Glomerular visceral epithelial cell (primary cell): Measurements from ENCODE around the gene PCNT.
A peak's percentile ranks its signal among the peaks of the same experiment; 100 is the strongest.
"Not testable (repeated sequence)": the region's sequence is repeated elsewhere in the genome, so short reads cannot be mapped to it uniquely, and the experiment has no call there.

ENCODE experiments used
- DNase-seq: peaks from one replicate; pipeline ENCODE4 v3.0.0-alpha.2; 2016; ENCODE audit errors: extremely low spot score

The PCNT gene

GRCh38 chr21:46304437-46304836 lies 19.5 kb upstream of the PCNT start:
- DNase-seq: no peak

GRCh38 chr21:46304955-46305354 lies 19.0 kb upstream of the PCNT start:
- DNase-seq: no peak

GRCh38 chr21:46307625-46308024 lies 16.3 kb upstream of the PCNT start:
- peak; percentile 59 for DNase-seq

- DNase-seq: no peak
Observed at GRCh38 chr21:46308431-46308830, 15.5 kb upstream of the PCNT start.

GRCh38 chr21:46310260-46310659 lies 13.7 kb upstream of the PCNT start:
- not testable (repeated sequence) for DNase-seq

GRCh38 chr21:46311568-46311967 lies 12.4 kb upstream of the PCNT start:
- no peak for DNase-seq

GRCh38 chr21:46312949-46313348 lies 11.0 kb upstream of the PCNT start:
- no peak for DNase-seq

GRCh38 chr21:46314441-46315020 lies 9.4 kb upstream of the PCNT start:
- no peak for DNase-seq

GRCh38 chr21:46316708-46317324 lies 7.1 kb upstream of the PCNT start:
- DNase-seq: no peak

- no peak for DNase-seq
Observed at GRCh38 chr21:46317710-46318463, 6.1 kb upstream of the PCNT start.

- no peak for DNase-seq
Observed at GRCh38 chr21:46318464-46318845, 5.5 kb upstream of the PCNT start.

GRCh38 chr21:46319186-46319585 lies 4.8 kb upstream of the PCNT start:
- DNase-seq: no peak

- no peak for DNase-seq
Observed at GRCh38 chr21:46320331-46320801, 3.6 kb upstream of the PCNT start.

- DNase-seq: peak; percentile 32
Observed at GRCh38 chr21:46322351-46323226, 1.4 kb upstream of the PCNT start.

GRCh38 chr21:46323227-46323709 lies 688 bp upstream of the PCNT start:
- DNase-seq: no peak

- peak; percentile 95 for DNase-seq
Observed at GRCh38 chr21:46324390-46325072, 575 bp downstream of the PCNT start.

GRCh38 chr21:46325073-46325912 lies 1.3 kb downstream of the PCNT start:
- peak; percentile 48 for DNase-seq

GRCh38 chr21:46326110-46326703 lies 2.3 kb downstream of the PCNT start:
- no peak for DNase-seq

- DNase-seq: no peak
Observed at GRCh38 chr21:46327711-46328110, 3.8 kb downstream of the PCNT start.

- DNase-seq: no peak
Observed at GRCh38 chr21:46328151-46328550, 4.2 kb downstream of the PCNT start.
